A549 (cell line): ENCODE data around the gene PLA2G10.

ENCODE experiments used
- EP300 ChIP-seq, 2 experiments: fragments of >200 bp; sonication (Bioruptor Twin); formaldehyde crosslinking; IDR thresholded peaks; 2 replicates in 1 of 2; 3 replicates in 1 of 2; pipeline ENCODE4 v1.6.1; 2016 to 2017
- MAFK ChIP-seq: fragments of 450-650 bp; IDR thresholded peaks from 2 replicates; pipeline ENCODE4 v1.6.1; 2014; ENCODE audit not compliant: partially characterized antibody
- MAZ ChIP-seq: fragments of 150-350 bp; IDR thresholded peaks from 2 replicates; pipeline ENCODE4 v1.6.1; 2014; ENCODE audit warnings: antibody characterized with exemption, low read depth, low read length, borderline replicate concordance
- MYC ChIP-seq: IDR thresholded peaks from 2 replicates; pipeline ENCODE4 v1.6.1; 2012; ENCODE audit warnings: mild to moderate bottlenecking, inconsistent platforms, low read length, improper control_type of control experiment, borderline replicate concordance
- POLR2A ChIP-seq: IDR thresholded peaks from 2 replicates; pipeline ENCODE4 v1.6.1; 2012; ENCODE audit warnings: mild to moderate bottlenecking, low read length
- RAD21 ChIP-seq, 2 experiments: fragments of >200 bp in 1 of 2; sonication (Bioruptor Twin) in 1 of 2; formaldehyde crosslinking in 1 of 2; IDR thresholded peaks in 1 of 2; conservative IDR thresholded peaks in 1 of 2; 2 replicates in 1 of 2; 3 replicates in 1 of 2; pipeline ENCODE4 v1.6.1; 2012 to 2018; ENCODE audit warnings: inconsistent platforms in 1 of 2
- RCOR1 ChIP-seq: fragments of 150-350 bp; IDR thresholded peaks from 2 replicates; pipeline ENCODE4 v1.6.1; 2014; ENCODE audit warnings: antibody characterized with exemption, low read length, low read depth
- RFX5 ChIP-seq: fragments of 450-650 bp; IDR thresholded peaks from 2 replicates; pipeline ENCODE4 v1.7.1; 2014; ENCODE audit warnings: antibody characterized with exemption, mild to moderate bottlenecking, moderate library complexity
- TF ChIP-seq, protein P1 (sequence below): fragments of >200 bp; sonication (Bioruptor Twin); formaldehyde crosslinking; IDR thresholded peaks from 3 replicates; pipeline ENCODE4 v1.5.1; 2016
- TF ChIP-seq, protein P2 (sequence below): IDR thresholded peaks from 2 replicates; pipeline ENCODE4 v1.6.1; 2012
- TF ChIP-seq, protein P3 (sequence below): IDR thresholded peaks from 2 replicates; pipeline ENCODE4 v1.6.1; 2012
- TF ChIP-seq, protein P4 (sequence below): fragments of >200 bp; sonication (Bioruptor Twin); formaldehyde crosslinking; IDR thresholded peaks from 3 replicates; pipeline ENCODE4 v1.6.1; 2016
- TF ChIP-seq, protein P5 (sequence below): fragments of 250-450 bp; sonication (Bioruptor Pico); IDR thresholded peaks from 2 replicates; pipeline ENCODE4 v1.5.0; 2021; ENCODE audit warnings: mild to moderate bottlenecking, moderate library complexity, borderline replicate concordance

DNA sequence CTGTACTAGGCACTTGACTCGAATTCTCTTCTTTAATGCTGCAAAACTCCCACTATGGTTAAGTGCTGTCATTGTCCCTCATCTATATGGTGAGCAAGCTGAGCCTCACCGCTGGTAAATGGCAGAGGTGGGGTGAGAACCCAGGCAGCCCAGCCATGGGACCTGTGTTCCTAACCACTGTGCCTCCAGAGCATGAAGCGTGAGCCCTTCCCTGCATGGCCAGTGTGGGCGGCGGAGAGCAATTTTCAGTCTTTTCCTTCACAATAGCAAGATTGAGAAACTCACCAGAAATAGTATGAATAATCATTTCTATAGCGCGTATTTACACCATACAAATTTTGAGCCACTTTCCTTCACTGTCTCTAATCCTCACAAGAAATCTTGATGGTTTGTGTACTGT lies 52.2 kb downstream of the PLA2G10 start:
- TF ChIP-seq, protein P1, sequence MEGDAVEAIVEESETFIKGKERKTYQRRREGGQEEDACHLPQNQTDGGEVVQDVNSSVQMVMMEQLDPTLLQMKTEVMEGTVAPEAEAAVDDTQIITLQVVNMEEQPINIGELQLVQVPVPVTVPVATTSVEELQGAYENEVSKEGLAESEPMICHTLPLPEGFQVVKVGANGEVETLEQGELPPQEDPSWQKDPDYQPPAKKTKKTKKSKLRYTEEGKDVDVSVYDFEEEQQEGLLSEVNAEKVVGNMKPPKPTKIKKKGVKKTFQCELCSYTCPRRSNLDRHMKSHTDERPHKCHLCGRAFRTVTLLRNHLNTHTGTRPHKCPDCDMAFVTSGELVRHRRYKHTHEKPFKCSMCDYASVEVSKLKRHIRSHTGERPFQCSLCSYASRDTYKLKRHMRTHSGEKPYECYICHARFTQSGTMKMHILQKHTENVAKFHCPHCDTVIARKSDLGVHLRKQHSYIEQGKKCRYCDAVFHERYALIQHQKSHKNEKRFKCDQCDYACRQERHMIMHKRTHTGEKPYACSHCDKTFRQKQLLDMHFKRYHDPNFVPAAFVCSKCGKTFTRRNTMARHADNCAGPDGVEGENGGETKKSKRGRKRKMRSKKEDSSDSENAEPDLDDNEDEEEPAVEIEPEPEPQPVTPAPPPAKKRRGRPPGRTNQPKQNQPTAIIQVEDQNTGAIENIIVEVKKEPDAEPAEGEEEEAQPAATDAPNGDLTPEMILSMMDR, result no peak
- no peak for TF ChIP-seq POLR2A
- TF ChIP-seq MAFK, result no peak
- no peak for TF ChIP-seq RAD21 (conservative IDR thresholded peaks at IDR 0.05 in 1 of 2, IDR thresholded peaks at IDR 0.05 in 1 of 2)
- TF ChIP-seq, protein P2, sequence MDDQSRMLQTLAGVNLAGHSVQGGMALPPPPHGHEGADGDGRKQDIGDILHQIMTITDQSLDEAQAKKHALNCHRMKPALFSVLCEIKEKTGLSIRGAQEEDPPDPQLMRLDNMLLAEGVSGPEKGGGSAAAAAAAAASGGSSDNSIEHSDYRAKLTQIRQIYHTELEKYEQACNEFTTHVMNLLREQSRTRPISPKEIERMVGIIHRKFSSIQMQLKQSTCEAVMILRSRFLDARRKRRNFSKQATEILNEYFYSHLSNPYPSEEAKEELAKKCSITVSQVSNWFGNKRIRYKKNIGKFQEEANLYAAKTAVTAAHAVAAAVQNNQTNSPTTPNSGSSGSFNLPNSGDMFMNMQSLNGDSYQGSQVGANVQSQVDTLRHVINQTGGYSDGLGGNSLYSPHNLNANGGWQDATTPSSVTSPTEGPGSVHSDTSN, result no peak
- TF ChIP-seq MAZ, result no peak
- TF ChIP-seq, protein P3, sequence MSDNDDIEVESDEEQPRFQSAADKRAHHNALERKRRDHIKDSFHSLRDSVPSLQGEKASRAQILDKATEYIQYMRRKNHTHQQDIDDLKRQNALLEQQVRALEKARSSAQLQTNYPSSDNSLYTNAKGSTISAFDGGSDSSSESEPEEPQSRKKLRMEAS, result no peak
- TF ChIP-seq, protein P4, sequence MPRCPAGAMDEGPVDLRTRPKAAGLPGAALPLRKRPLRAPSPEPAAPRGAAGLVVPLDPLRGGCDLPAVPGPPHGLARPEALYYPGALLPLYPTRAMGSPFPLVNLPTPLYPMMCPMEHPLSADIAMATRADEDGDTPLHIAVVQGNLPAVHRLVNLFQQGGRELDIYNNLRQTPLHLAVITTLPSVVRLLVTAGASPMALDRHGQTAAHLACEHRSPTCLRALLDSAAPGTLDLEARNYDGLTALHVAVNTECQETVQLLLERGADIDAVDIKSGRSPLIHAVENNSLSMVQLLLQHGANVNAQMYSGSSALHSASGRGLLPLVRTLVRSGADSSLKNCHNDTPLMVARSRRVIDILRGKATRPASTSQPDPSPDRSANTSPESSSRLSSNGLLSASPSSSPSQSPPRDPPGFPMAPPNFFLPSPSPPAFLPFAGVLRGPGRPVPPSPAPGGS, result no peak
- TF ChIP-seq, protein P5, sequence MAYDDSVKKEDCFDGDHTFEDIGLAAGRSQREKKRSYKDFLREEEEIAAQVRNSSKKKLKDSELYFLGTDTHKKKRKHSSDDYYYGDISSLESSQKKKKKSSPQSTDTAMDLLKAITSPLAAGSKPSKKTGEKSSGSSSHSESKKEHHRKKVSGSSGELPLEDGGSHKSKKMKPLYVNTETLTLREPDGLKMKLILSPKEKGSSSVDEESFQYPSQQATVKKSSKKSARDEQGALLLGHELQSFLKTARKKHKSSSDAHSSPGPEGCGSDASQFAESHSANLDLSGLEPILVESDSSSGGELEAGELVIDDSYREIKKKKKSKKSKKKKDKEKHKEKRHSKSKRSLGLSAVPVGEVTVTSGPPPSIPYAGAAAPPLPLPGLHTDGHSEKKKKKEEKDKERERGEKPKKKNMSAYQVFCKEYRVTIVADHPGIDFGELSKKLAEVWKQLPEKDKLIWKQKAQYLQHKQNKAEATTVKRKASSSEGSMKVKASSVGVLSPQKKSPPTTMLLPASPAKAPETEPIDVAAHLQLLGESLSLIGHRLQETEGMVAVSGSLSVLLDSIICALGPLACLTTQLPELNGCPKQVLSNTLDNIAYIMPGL (CRISPR knock-in tag), result no peak
- TF ChIP-seq RCOR1, result no peak
- TF ChIP-seq MYC, result no peak
- no peak for TF ChIP-seq EP300 (IDR thresholded peaks at IDR 0.05)
- no peak for TF ChIP-seq RFX5
